ENCODE measurements around the gene KRT71. TPM values are rescaled to one million over a fixed set of nuclear protein-coding genes. Genes with fewer than 3 reads are reported as not detected.

The KRT71 gene
- total RNA-seq, 1 donor = not detected

DNA sequence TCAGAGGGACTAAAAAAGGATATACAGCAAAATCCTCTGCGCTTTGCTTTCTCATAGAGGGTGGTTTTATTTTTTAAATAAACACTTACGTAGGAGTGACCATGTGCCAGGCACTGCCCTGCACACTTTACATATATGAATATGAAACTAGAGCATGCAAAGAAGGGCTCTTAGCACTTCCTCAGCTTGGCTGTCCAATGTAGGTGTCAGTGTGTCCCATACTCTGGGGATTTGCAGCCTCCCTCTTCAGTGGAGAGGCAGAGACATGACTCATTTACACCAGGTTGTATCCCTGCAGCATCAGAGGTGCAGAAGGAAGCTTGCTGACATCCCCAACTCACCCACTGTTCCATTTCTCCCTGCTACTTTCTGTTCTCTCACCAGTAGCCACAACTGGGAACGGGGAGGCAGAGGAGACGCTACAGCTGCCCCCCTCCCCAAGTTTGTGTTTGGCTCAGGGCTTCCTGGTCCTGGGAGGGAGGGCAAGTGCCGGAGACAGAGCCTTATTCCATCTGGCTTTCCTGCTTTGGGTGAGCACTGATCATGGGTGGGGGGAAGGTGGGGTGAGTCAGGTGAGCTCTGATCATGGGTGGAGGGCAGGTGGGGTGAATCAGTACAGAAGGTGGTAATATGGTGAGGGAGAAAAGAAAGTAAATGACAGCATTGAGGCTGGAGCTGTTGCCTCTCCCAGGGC, 27.9 kb downstream of the KRT71 start:
- no peak overlapping the region for H3K4me3 ChIP-seq (ENCODE audit: insufficient read depth, low read length)
- H3K9me3 ChIP-seq (ENCODE audit: low read depth, low read length) = no peaks in the 10 kb centered on the region
- peaks cover 5% of the 10 kb centered on the region for H3K4me1 ChIP-seq (ENCODE audit: insufficient read depth, low read length)
- H3K36me3 ChIP-seq (ENCODE audit: insufficient read depth, low read length) = no peaks in the 10 kb centered on the region
- no peak for DNase-seq (ENCODE audit: insufficient read length, low spot score, missing footprints)
- H3K27me3 ChIP-seq (ENCODE audit: insufficient read depth, low read length) = peaks cover 27% of the 10 kb centered on the region
- H3K4me2 ChIP-seq (ENCODE audit: insufficient read depth, low read length) = no peak overlapping the region
- no peaks in the 10 kb centered on the region for H4K20me1 ChIP-seq (ENCODE audit: insufficient read depth, low read length)
- TF ChIP-seq, protein P1, sequence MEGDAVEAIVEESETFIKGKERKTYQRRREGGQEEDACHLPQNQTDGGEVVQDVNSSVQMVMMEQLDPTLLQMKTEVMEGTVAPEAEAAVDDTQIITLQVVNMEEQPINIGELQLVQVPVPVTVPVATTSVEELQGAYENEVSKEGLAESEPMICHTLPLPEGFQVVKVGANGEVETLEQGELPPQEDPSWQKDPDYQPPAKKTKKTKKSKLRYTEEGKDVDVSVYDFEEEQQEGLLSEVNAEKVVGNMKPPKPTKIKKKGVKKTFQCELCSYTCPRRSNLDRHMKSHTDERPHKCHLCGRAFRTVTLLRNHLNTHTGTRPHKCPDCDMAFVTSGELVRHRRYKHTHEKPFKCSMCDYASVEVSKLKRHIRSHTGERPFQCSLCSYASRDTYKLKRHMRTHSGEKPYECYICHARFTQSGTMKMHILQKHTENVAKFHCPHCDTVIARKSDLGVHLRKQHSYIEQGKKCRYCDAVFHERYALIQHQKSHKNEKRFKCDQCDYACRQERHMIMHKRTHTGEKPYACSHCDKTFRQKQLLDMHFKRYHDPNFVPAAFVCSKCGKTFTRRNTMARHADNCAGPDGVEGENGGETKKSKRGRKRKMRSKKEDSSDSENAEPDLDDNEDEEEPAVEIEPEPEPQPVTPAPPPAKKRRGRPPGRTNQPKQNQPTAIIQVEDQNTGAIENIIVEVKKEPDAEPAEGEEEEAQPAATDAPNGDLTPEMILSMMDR (IDR thresholded peaks at IDR 0.05; ENCODE audit: extremely low read depth, low read depth, low read length) = no peak
- no peak overlapping the region for H2AFZ ChIP-seq (ENCODE audit: low read length)
- H3K27ac ChIP-seq (ENCODE audit: low read depth, low read length) = no peak overlapping the region
- H3K79me2 ChIP-seq (ENCODE audit: insufficient read depth, low read length) = no peaks in the 10 kb centered on the region

DNA sequence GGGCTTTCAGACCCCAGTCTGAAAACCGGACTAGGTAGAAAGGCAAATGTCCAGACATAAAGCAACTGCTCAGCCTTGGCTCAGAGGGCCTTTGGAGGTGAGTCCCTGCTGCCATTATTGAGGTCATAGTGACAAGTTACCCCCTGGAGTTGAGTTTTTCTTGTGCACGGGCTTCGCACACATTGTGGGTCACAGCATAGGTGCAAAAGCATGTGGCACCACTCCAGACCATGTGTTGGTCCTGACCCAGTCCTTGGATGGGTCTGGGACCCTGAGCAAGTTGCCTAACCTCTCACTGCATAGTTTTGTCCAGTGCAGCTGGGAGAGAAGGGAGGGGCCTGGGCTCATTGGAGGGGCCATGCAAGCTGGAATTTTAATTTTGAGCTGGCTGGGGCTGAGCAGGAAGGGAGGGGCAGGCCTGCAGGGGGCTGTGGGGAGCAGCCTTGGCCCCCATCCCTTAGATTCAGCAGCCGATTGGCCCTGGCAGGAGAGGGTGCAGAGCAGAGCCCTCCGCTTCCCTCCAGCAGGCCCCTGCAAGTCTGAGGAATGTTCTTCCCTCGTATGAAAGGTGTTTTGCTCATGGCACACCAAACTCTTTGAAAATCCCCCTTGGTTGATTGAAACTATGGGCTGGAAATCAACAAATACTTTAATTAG, 28.6 kb downstream of the KRT71 start:
- Histone ChIP-seq H3K4me2 (ENCODE audit: insufficient read depth, low read length) (no peak overlapping the region), H3K4me3 (ENCODE audit: insufficient read depth, low read length) (no peak overlapping the region), H3K79me2 (ENCODE audit: insufficient read depth, low read length) (no peaks in the 10 kb centered on the region), H2AFZ (ENCODE audit: low read length) (no peak overlapping the region), H3K4me1 (ENCODE audit: insufficient read depth, low read length) (peaks cover 5% of the 10 kb centered on the region), H4K20me1 (ENCODE audit: insufficient read depth, low read length) (no peaks in the 10 kb centered on the region), H3K9me3 (ENCODE audit: low read depth, low read length) (no peaks in the 10 kb centered on the region), H3K27me3 (ENCODE audit: insufficient read depth, low read length) (peaks cover 22% of the 10 kb centered on the region), H3K36me3 (ENCODE audit: insufficient read depth, low read length) (no peaks in the 10 kb centered on the region), H3K27ac (ENCODE audit: low read depth, low read length) (no peak overlapping the region)
- TF ChIP-seq, protein P1 (IDR thresholded peaks at IDR 0.05; ENCODE audit: extremely low read depth, low read depth, low read length) = no peak
- no peak for DNase-seq (ENCODE audit: insufficient read length, low spot score, missing footprints)

DNA sequence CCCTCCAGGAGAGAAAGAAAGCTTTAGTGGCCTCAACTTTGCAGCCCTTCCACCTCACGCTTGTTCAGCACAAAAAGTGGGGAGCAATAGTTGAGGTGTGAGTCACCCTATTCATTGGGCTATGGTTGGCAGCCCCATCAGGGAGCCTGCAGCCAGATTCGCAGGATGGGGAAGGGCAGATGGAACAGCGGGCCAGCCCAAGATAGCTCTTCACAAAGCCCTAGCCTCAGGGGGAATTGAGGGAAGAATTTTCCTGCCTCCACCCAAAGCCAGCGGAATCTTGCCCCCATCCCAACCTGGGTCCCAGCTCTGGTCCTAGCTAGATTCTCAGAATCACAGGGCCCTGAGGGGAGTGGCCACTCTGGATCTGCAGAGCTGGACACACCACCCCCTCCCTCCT, 29.1 kb downstream of the KRT71 start:
- no peak for DNase-seq (ENCODE audit: insufficient read length, low spot score, missing footprints)
- Histone ChIP-seq H3K27ac (ENCODE audit: low read depth, low read length) (no peak overlapping the region), H3K27me3 (ENCODE audit: insufficient read depth, low read length) (peaks cover 21% of the 10 kb centered on the region), H3K4me1 (ENCODE audit: insufficient read depth, low read length) (peaks cover 5% of the 10 kb centered on the region), H4K20me1 (ENCODE audit: insufficient read depth, low read length) (no peaks in the 10 kb centered on the region), H2AFZ (ENCODE audit: low read length) (no peak overlapping the region), H3K4me3 (ENCODE audit: insufficient read depth, low read length) (no peak overlapping the region), H3K4me2 (ENCODE audit: insufficient read depth, low read length) (no peak overlapping the region), H3K79me2 (ENCODE audit: insufficient read depth, low read length) (no peaks in the 10 kb centered on the region), H3K9me3 (ENCODE audit: low read depth, low read length) (no peaks in the 10 kb centered on the region), H3K36me3 (ENCODE audit: insufficient read depth, low read length) (no peaks in the 10 kb centered on the region)
- TF ChIP-seq, protein P1 (IDR thresholded peaks at IDR 0.05; ENCODE audit: extremely low read depth, low read depth, low read length) = no peak

DNA sequence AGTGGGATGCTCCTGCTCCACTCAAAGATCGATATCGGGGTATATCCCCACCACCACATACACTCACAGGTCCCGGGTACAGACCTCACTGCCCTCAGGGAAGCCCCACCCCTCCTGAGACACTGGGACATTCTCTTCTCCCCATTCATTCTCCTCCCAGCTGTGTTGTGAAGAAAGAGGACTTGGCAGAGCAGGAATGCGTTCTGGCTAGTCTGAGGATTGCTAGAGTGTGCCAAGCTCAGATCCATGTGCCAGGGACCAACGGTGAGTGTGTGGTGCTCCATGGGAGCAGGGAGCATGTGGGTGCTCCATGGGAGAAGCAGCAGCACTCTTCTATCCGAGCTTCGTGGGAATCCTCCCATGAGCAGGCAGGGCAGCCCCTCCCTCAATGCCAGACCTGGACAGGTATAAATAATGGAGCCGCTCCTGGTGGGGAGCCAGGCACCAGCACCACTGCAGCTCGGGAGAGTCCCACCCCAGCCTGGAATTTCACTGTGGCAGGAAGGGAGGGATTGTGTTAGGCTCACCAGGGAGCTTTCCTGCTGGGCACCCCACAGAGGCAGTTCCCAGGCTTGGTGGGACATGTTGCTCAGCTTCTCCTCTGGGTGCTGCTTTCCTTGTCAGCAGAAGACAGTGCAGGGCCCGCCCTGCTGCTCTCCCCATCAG, 30.5 kb downstream of the KRT71 start:
- Histone ChIP-seq H3K27ac (ENCODE audit: low read depth, low read length) (no peak overlapping the region), H3K27me3 (ENCODE audit: insufficient read depth, low read length) (peaks cover 24% of the 10 kb centered on the region), H3K36me3 (ENCODE audit: insufficient read depth, low read length) (no peaks in the 10 kb centered on the region), H3K4me2 (ENCODE audit: insufficient read depth, low read length) (no peak overlapping the region), H4K20me1 (ENCODE audit: insufficient read depth, low read length) (no peaks in the 10 kb centered on the region), H3K4me3 (ENCODE audit: insufficient read depth, low read length) (no peak overlapping the region), H3K9me3 (ENCODE audit: low read depth, low read length) (no peaks in the 10 kb centered on the region), H3K4me1 (ENCODE audit: insufficient read depth, low read length) (peaks cover 5% of the 10 kb centered on the region), H3K79me2 (ENCODE audit: insufficient read depth, low read length) (no peaks in the 10 kb centered on the region), H2AFZ (ENCODE audit: low read length) (no peak overlapping the region)
- no peak for DNase-seq (ENCODE audit: insufficient read length, low spot score, missing footprints)
- TF ChIP-seq, protein P1 (IDR thresholded peaks at IDR 0.05; ENCODE audit: extremely low read depth, low read depth, low read length) = no peak
